ENCODE data around the gene CORIN. TPM values are rescaled to one million over a fixed set of nuclear protein-coding genes. Genes with fewer than 3 reads are reported as not detected.

CORIN gene
- total and polyA plus RNA-seq, 10 of the 15 experiments (the other 5 are each of a cell fraction or from before 2014, with no cell fraction given), result 0.02 to 0.45 (median 0.09) TPM; not detected in 3

DNA sequence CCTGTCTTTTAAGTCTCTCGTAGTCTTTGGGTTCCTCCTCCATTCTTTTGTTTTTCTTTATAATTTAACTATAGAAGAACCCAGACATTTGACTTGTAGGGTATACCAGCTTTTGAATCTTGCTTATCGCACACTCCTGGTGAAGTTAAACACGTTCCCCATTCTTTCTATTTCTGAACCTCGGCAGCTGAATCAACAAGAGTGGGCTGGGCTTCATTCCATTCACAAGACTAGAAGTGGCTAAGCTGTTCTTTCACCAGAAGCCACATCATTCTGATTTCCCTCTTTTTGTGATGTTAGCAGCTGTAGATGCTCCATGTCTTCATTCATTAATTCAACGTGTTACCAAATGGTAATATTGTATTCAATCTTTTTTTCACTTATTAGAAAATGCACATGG, 167.9 kb downstream of the CORIN start (continued):
- TF ChIP-seq SUPT20H (IDR thresholded peaks at IDR 0.05; ENCODE audit: borderline replicate concordance, control insufficient read depth, low read depth, low read length) (no peak), PAX8 (IDR thresholded peaks at IDR 0.05) (no peak), NFIC (IDR thresholded peaks at IDR 0.05; ENCODE audit: low read depth, low read length) (no peak)

DNA sequence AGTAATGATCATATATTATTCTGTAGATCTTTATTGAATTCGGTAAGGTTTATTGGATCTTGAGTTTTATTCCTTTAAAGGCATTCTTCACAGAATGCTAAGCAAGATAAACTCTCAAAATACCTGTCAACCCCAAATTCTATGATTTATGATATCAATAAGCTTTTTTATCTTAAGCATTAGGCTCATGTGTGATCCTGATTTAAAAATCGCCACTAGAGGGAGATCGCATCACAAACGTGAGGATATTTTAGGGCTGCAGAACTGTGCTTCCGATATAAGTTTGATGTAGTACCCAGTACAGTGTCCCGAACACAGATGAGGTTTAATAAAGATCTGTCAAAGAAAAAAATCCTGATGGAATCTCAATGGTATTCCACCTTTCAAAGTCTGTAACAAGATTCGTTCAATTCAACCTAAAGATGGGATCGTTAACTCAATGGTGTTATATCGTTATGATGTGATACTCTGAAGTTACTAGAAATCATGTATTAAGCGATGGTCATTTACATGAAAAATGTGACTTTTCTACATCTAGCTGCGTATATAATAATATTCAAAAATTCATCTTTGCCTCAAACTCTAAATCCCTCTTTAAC, 169.0 kb downstream of the CORIN start:
- SMC1A ChIA-PET (ENCODE audit: uncharacterized antibody, unreplicated experiment), result interaction anchor here (0.7 to 1.8 kb wide), 6 partner anchors 91 to 264 kb away, joined by 3 to 6 read pairs (median 4); no protein-coding TSS in a partner anchor
- ATAC-seq (peak; percentile 90), FAIRE-seq (peak; percentile 86), DNase-seq (ENCODE audit: low read depth, low spot score) (no peak)
- CTCF ChIA-PET, result interaction anchor here (0.6 to 3.8 kb wide), 19 partner anchors 10 to 824 kb away, joined by 3 to 20 read pairs (median 4); partner anchors contain the start of genes COMMD8 and CORIN
- TF ChIP-seq RAD21 (IDR thresholded peaks at IDR 0.05; ENCODE audit: insufficient read depth, low read depth, low read length) (peak; percentile 64), NFYA (IDR thresholded peaks at IDR 0.05; ENCODE audit: borderline replicate concordance, low read depth, low read length) (no peak), SMC3 (IDR thresholded peaks at IDR 0.05; ENCODE audit: borderline replicate concordance, low read length) (peak; percentile 47; the same call in 1 of the 2 replicates)
- TF ChIP-seq, protein P1, sequence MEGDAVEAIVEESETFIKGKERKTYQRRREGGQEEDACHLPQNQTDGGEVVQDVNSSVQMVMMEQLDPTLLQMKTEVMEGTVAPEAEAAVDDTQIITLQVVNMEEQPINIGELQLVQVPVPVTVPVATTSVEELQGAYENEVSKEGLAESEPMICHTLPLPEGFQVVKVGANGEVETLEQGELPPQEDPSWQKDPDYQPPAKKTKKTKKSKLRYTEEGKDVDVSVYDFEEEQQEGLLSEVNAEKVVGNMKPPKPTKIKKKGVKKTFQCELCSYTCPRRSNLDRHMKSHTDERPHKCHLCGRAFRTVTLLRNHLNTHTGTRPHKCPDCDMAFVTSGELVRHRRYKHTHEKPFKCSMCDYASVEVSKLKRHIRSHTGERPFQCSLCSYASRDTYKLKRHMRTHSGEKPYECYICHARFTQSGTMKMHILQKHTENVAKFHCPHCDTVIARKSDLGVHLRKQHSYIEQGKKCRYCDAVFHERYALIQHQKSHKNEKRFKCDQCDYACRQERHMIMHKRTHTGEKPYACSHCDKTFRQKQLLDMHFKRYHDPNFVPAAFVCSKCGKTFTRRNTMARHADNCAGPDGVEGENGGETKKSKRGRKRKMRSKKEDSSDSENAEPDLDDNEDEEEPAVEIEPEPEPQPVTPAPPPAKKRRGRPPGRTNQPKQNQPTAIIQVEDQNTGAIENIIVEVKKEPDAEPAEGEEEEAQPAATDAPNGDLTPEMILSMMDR (IDR thresholded peaks at IDR 0.05 in 2 of 3, conservative IDR thresholded peaks at IDR 0.05 in 1 of 3; ENCODE audit: control insufficient read depth in 2 of 3, extremely low read depth in 1 of 3, insufficient read depth in 1 of 3, low read depth in 3 of 3, low read length in 3 of 3), result peak; percentile 62 to 78 (median 63); a peak in 5 of 6 replicates
- 22% methylated on average over 11 of the region's 11 CpGs for WGBS (ENCODE audit: insufficient coverage, insufficient replicate concordance, low lambda C conversion rate, missing lambda C conversion rate)
- no TSS peak for BruUV-seq (replicated peaks)
- Histone ChIP-seq H3K9ac (ENCODE audit: control insufficient read depth, insufficient read depth, low read length) (no peak overlapping the region), H4K20me1 (ENCODE audit: control insufficient read depth, insufficient read depth) (no peaks in the 10 kb centered on the region), H3K27me3 (replicated peaks in 1 of 2; ENCODE audit: control insufficient read depth in 2 of 2, insufficient read depth in 2 of 2, low read length in 1 of 2) (no peaks in the 10 kb centered on the region; a peak in 1 of 4 replicates), H3K27ac (ENCODE audit: control insufficient read depth, insufficient read depth) (no peak overlapping the region), H2AFZ (ENCODE audit: control insufficient read depth, low read depth, low read length) (no peak overlapping the region), H3K4me1 (ENCODE audit: control insufficient read depth, insufficient read depth, low read length) (no peaks in the 10 kb centered on the region), H3K79me2 (ENCODE audit: control insufficient read depth, insufficient read depth, low read length) (no peaks in the 10 kb centered on the region), H3K4me2 (ENCODE audit: control insufficient read depth, insufficient read depth) (no peak overlapping the region), H3K4me3 (no peak overlapping the region), H3K36me3 (ENCODE audit: control insufficient read depth in 2 of 2, insufficient read depth in 2 of 2, low read length in 1 of 2) (no peaks in the 10 kb centered on the region), H3K9me3 (replicated peaks; ENCODE audit: control insufficient read depth, insufficient read depth, low read length) (no peaks in the 10 kb centered on the region)
- in situ Hi-C loops (cut with MboI), result no loop called here
- intact Hi-C loops (cut with micrococcal nuclease; ENCODE audit: unreplicated experiment), result loop anchor here (5.0 kb wide), 2 partner anchors 177 to 263 kb away; no protein-coding TSS in a partner anchor
- POLR2A ChIA-PET, result no interaction called here
- RAD21 ChIA-PET (ENCODE audit: unreplicated experiment), result interaction anchor here (1.4 to 3.0 kb wide), 2 partner anchors 168 to 265 kb away, joined by 6 to 9 read pairs; no protein-coding TSS in a partner anchor

Data from GM12878 (cell line).